H9 (cell line): ENCODE data around the gene KAT7. TPM values are rescaled to one million over a fixed set of nuclear protein-coding genes. Genes with fewer than 3 reads are reported as not detected.

Experiments
- DNase-seq: peaks from one replicate; pipeline ENCODE4 v3.0.0-alpha.2; 2017
- H2AFZ ChIP-seq: one replicate; pipeline ENCODE4 v1.6.1; 2013; ENCODE audit warnings: mild to moderate bottlenecking, low read length, control low read depth, moderate library complexity
- H2AK5ac ChIP-seq: 2 replicates; pipeline ENCODE4 v1.6.1; 2013; ENCODE audit warnings: low read length, control low read depth, mixed read lengths; ENCODE audit not compliant: insufficient read length
- H2BK120ac ChIP-seq: one replicate; pipeline ENCODE4 v1.6.1; 2013; ENCODE audit warnings: low read depth, mild to moderate bottlenecking, low read length, control low read depth, inconsistent platforms; ENCODE audit not compliant: poor library complexity, severe bottlenecking
- H2BK12ac ChIP-seq: 2 replicates; pipeline ENCODE4 v1.6.1; 2013; ENCODE audit warnings: low read length, control low read depth, mixed read lengths, low read depth; ENCODE audit not compliant: insufficient read length
- H2BK15ac ChIP-seq: 2 replicates; pipeline ENCODE4 v1.6.1; 2013; ENCODE audit warnings: low read depth, low read length, control low read depth
- H2BK20ac ChIP-seq: one replicate; pipeline ENCODE4 v1.6.1; 2013; ENCODE audit warnings: low read depth, mild to moderate bottlenecking, low read length, control low read depth, inconsistent platforms; ENCODE audit not compliant: poor library complexity, severe bottlenecking
- H2BK5ac ChIP-seq: 2 replicates; pipeline ENCODE4 v1.6.1; 2013; ENCODE audit warnings: low read length, control low read depth, mixed read lengths; ENCODE audit not compliant: insufficient read length
- H3K14ac ChIP-seq: 2 replicates; pipeline ENCODE4 v1.6.1; 2013; ENCODE audit warnings: low read length, control low read depth; ENCODE audit not compliant: insufficient read depth
- H3K18ac ChIP-seq: 2 replicates; pipeline ENCODE4 v1.6.1; 2013; ENCODE audit warnings: low read depth, mild to moderate bottlenecking, mixed read lengths, low read length, control low read depth; ENCODE audit not compliant: insufficient read length
- H3K23ac ChIP-seq: 2 replicates; pipeline ENCODE4 v1.6.1; 2013; ENCODE audit warnings: low read length, control low read depth, mixed read lengths, low read depth; ENCODE audit not compliant: insufficient read length
- H3K23me2 ChIP-seq: 2 replicates; pipeline ENCODE4 v1.6.1; 2013; ENCODE audit warnings: low read depth, mild to moderate bottlenecking, mixed read lengths, low read length, control low read depth; ENCODE audit not compliant: insufficient read length, poor library complexity, severe bottlenecking
- H3K27ac ChIP-seq: 2 replicates; pipeline ENCODE4 v1.5.1; 2013; ENCODE audit warnings: low read length, control low read depth, mixed read lengths, low read depth; ENCODE audit not compliant: insufficient read length
- H3K27me3 ChIP-seq: 2 replicates; pipeline ENCODE4 v1.6.1; 2013; ENCODE audit warnings: low read length, control low read depth, inconsistent platforms; ENCODE audit not compliant: insufficient read depth
- H3K4ac ChIP-seq: 2 replicates; pipeline ENCODE4 v1.6.1; 2013; ENCODE audit warnings: low read depth, mild to moderate bottlenecking, control low read depth, inconsistent platforms, low read length, moderate library complexity
- H3K4me1 ChIP-seq: 2 replicates; pipeline ENCODE4 v1.6.1; 2013; ENCODE audit warnings: low read length, control low read depth, inconsistent platforms; ENCODE audit not compliant: insufficient read depth
- H3K4me2 ChIP-seq: 2 replicates; pipeline ENCODE4 v1.6.1; 2013; ENCODE audit warnings: low read length, control low read depth, mixed read lengths; ENCODE audit not compliant: insufficient read length, insufficient read depth
- H3K56ac ChIP-seq: 2 replicates; pipeline ENCODE4 v1.6.1; 2013; ENCODE audit warnings: low read depth, mild to moderate bottlenecking, mixed read lengths, low read length, control low read depth; ENCODE audit not compliant: insufficient read length
- H3K79me1 ChIP-seq: 2 replicates; pipeline ENCODE4 v1.6.1; 2013; ENCODE audit warnings: low read depth, mild to moderate bottlenecking, moderate library complexity, low read length, control low read depth, inconsistent platforms; ENCODE audit not compliant: insufficient read depth, poor library complexity, severe bottlenecking
- H3K79me2 ChIP-seq: 2 replicates; pipeline ENCODE4 v1.6.1; 2013; ENCODE audit warnings: low read length, control low read depth, inconsistent platforms; ENCODE audit not compliant: insufficient read depth
- H3K9ac ChIP-seq: 2 replicates; pipeline ENCODE4 v1.6.1; 2013; ENCODE audit warnings: low read length, control low read depth, mixed read lengths; ENCODE audit not compliant: insufficient read length; ENCODE audit errors: extremely low read depth
- H3K9me3 ChIP-seq: one replicate; pipeline ENCODE4 v1.6.1; 2013; ENCODE audit warnings: low read depth, low read length, inconsistent platforms; ENCODE audit not compliant: control insufficient read depth
- H3T11ph ChIP-seq: one replicate; pipeline ENCODE4 v1.6.1; 2013; ENCODE audit warnings: mild to moderate bottlenecking, low read length, control low read depth, inconsistent platforms
- H4K20me1 ChIP-seq: one replicate; pipeline ENCODE4 v1.6.1; 2013; ENCODE audit not compliant: control insufficient read depth, insufficient read length, insufficient read depth
- H4K5ac ChIP-seq: 2 replicates; pipeline ENCODE4 v1.6.1; 2013; ENCODE audit warnings: low read depth, mild to moderate bottlenecking, mixed read lengths, low read length, control low read depth; ENCODE audit not compliant: insufficient read length
- H4K8ac ChIP-seq: replicated peaks from 2 replicates; pipeline ENCODE4 v1.6.1; 2013; ENCODE audit warnings: low read length, control low read depth, mixed read lengths, low read depth; ENCODE audit not compliant: insufficient read length
- H4K91ac ChIP-seq: 2 replicates; pipeline ENCODE4 v1.6.1; 2013; ENCODE audit warnings: low read depth, mild to moderate bottlenecking, moderate library complexity, mixed read lengths, low read length, control low read depth; ENCODE audit not compliant: insufficient read length
- H3K27ac Mint-ChIP-seq, 3 experiments: 2 replicates in 2 of 3; 3 replicates in 1 of 3; pipeline ENCODE4 v1.8.0; 2020 to 2021; ENCODE audit warnings: mixed read lengths in 3 of 3, mild to moderate bottlenecking in 1 of 3, moderate library complexity in 1 of 3
- H3K27me3 Mint-ChIP-seq: 2 replicates; pipeline ENCODE4 v1.8.0; 2021; ENCODE audit warnings: low read depth, mild to moderate bottlenecking, moderate library complexity, mixed read lengths
- H3K36me3 Mint-ChIP-seq, 3 experiments: 2 replicates in 2 of 3; 3 replicates in 1 of 3; pipeline ENCODE4 v1.8.0; 2020 to 2021; ENCODE audit warnings: low read depth in 3 of 3, mixed read lengths in 3 of 3; ENCODE audit not compliant: insufficient read depth in 1 of 3
- H3K4me1 Mint-ChIP-seq, 2 experiments: 2 replicates each; pipeline ENCODE4 v1.8.0; 2020; ENCODE audit warnings: mixed read lengths in 2 of 2
- H3K4me3 Mint-ChIP-seq, 2 experiments: 2 replicates in 1 of 2; 3 replicates in 1 of 2; pipeline ENCODE4 v1.8.0; 2020 to 2021; ENCODE audit warnings: mild to moderate bottlenecking in 2 of 2, mixed read lengths in 2 of 2, moderate library complexity in 1 of 2
- H3K9me3 Mint-ChIP-seq, 2 experiments: 2 replicates in 1 of 2; 3 replicates in 1 of 2; pipeline ENCODE4 v1.8.0; 2020; ENCODE audit warnings: mild to moderate bottlenecking in 2 of 2, mixed read lengths in 2 of 2, moderate library complexity in 1 of 2
- CTCF ChIP-seq: fragments of 200-600 bp; sonication (generic); conservative IDR thresholded peaks from 3 replicates; pipeline ENCODE4 v1.8.0; 2021; ENCODE audit warnings: antibody characterized with exemption, mild to moderate bottlenecking
- WGBS: extraction: QIAGEN DNeasy Blood & Tissue Kit; methylation state at CpG from one replicate; pipeline ENCODE4 v1.1.7; 2013; ENCODE audit warnings: missing lambda C conversion rate, low lambda C conversion rate, mixed read lengths; ENCODE audit not compliant: insufficient read length; ENCODE audit errors: extremely low coverage; 5-methylcytosine and 5-hydroxymethylcytosine counted together
- total RNA-seq: library from RNA; stranded (reverse); gene quantifications from 2 replicates; pipeline ENCODE4 v1.2.1, GENCODE V29; 2021

The KAT7 gene
- total RNA-seq, 1 experiment from 2014 or later, result 93.1 TPM

- no peaks in the 10 kb centered on the region for H3K9me3 Mint-ChIP-seq
- Histone ChIP-seq H4K8ac (no peak overlapping the region), H3K4me2 (peak overlapping the region; percentile 64), H3K23ac (no peak overlapping the region), H3T11ph (peak overlapping the region; percentile 73), H2BK5ac (no peak overlapping the region), H3K79me1 (peaks cover 5% of the 10 kb centered on the region), H3K79me2 (peaks cover 7% of the 10 kb centered on the region; the same call in 1 of the 2 replicates), H3K9ac (peak overlapping the region; percentile 47), H2AFZ (no peak overlapping the region), H3K4me1 (peaks cover 16% of the 10 kb centered on the region; the same call in 1 of the 2 replicates), H2BK20ac (no peak overlapping the region), H4K20me1 (no peaks in the 10 kb centered on the region), H3K14ac (no peak overlapping the region; the same call in 1 of the 2 replicates), H3K27ac (peak overlapping the region; percentile 93), H2BK120ac (no peak overlapping the region), H4K5ac (no peak overlapping the region), H3K56ac (no peak overlapping the region), H2BK15ac (no peak overlapping the region), H2BK12ac (no peak overlapping the region), H3K4ac (no peak overlapping the region), H3K27me3 (no peaks in the 10 kb centered on the region), H3K23me2 (no peaks in the 10 kb centered on the region), H4K91ac (no peak overlapping the region), H3K9me3 (no peaks in the 10 kb centered on the region), H3K18ac (no peak overlapping the region), H2AK5ac (no peak overlapping the region)
- H3K4me1 Mint-ChIP-seq, result peaks cover 58 to 59% of the 10 kb centered on the region in 2 experiments
- peak overlapping the region; percentile 93 to 98 (median 98) for H3K27ac Mint-ChIP-seq
- no peak for TF ChIP-seq CTCF
- DNase-seq, result no peak
- H3K27me3 Mint-ChIP-seq, result no peaks in the 10 kb centered on the region
- no CpG with 5 or more reads among the region's 4 CpGs for WGBS
- peak overlapping the region; percentile 54 to 83 for H3K4me3 Mint-ChIP-seq
- H3K36me3 Mint-ChIP-seq, result peaks cover 31 to 56% (median 55%) of the 10 kb centered on the region in 3 experiments; a peak in 6 of 7 replicates
Observed at GRCh38 chr17:49814781-49815529, 26.5 kb downstream of the KAT7 start.
